Ovary (tissue), 10 donors: ENCODE measurements around the gene APOL4. TPM values are rescaled to one million over a fixed set of nuclear protein-coding genes. Genes with fewer than 3 reads are reported as not detected.
"Not testable (repeated sequence)": the region's sequence is repeated elsewhere in the genome, so short reads cannot be mapped to it uniquely, and the experiment has no call there.

ENCODE experiments used
- DNase-seq, 5 donors: peaks; one replicate each; pipeline ENCODE4 v3.0.0-alpha.2; 2019 to 2020
- H3K27ac ChIP-seq, 2 donors: fragments of 200-600 bp; one replicate each; pipeline versions ENCODE4 v1.5.1 to v1.8.0; 2019 to 2022
- H3K27me3 ChIP-seq: fragments of 200-600 bp; one replicate; pipeline ENCODE4 v1.8.0; 2022
- H3K36me3 ChIP-seq: fragments of 200-600 bp; sonication (generic); one replicate; pipeline ENCODE4 v1.5.1; 2019
- H3K4me1 ChIP-seq: one replicate; pipeline ENCODE4 v1.8.1; 2013; ENCODE audit warnings: mild to moderate bottlenecking, moderate library complexity; ENCODE audit not compliant: insufficient read depth
- H3K4me3 ChIP-seq: fragments of 200-600 bp; sonication (generic); one replicate; pipeline ENCODE4 v1.5.1; 2017
- H3K9me3 ChIP-seq, 2 donors: fragments of 200-600 bp in 1 of 2; sonication (generic) in 1 of 2; one replicate each; pipeline versions ENCODE4 v1.5.1 to v1.8.1; 2013 to 2019; ENCODE audit warnings: mild to moderate bottlenecking in 1 of 2, moderate library complexity in 1 of 2
- CTCF ChIP-seq, 3 donors: fragments of 450-650 bp in 2 of 3; fragments of 200-600 bp in 1 of 3; IDR thresholded peaks; one replicate each; pipeline versions ENCODE4 v1.5.1 to v1.8.0; 2016 to 2022; ENCODE audit warnings: antibody characterized with exemption in 3 of 3, mild to moderate bottlenecking in 1 of 3
- EP300 ChIP-seq: sonication (generic); formaldehyde crosslinking; IDR thresholded peaks from one replicate; pipeline ENCODE4 v1.6.1; 2017; ENCODE audit warnings: antibody characterized with exemption
- POLR2A ChIP-seq: fragments of 450-650 bp; IDR thresholded peaks from one replicate; pipeline ENCODE4 v1.6.1; 2017; ENCODE audit warnings: antibody characterized with exemption, mild to moderate bottlenecking, moderate library complexity
- WGBS, 3 donors: extraction: QIAGEN DNeasy Blood & Tissue Kit in 1 of 3; methylation state at CpG; one replicate each; pipeline versions ENCODE4 v1.1.5 to v1.1.7; 2013 to 2017; 5-methylcytosine and 5-hydroxymethylcytosine counted together
- intact Hi-C, 4 donors: fragments of 100-400 bp; cut with DNase I; formaldehyde crosslinking; loops; one replicate each; pipeline versions ENCODE4 v1.11.0 to v1.15.1; 2022 to 2023
- long read RNA-seq, 3 donors: library from polyadenylated mRNA in 2 of 3; unstranded in 2 of 3; transcript quantifications; one replicate each; pipeline ENCODE4 v2.0.0 and lab custom pipeline, GENCODE V29; 2021 to 2026
- polyA plus RNA-seq, 2 donors: library from polyadenylated mRNA; stranded (reverse); fragments of 200-250 nt in 1 of 2; fragments of 350-450 nt in 1 of 2; fragmentation: Illumina TruSeq in 1 of 2; extraction: RNeasy Lipid Tissue Mini Kit (QIAGEN cat#74804) in 1 of 2; gene quantifications; one replicate each; pipeline ENCODE4 v1.2.3, GENCODE V29; 2013 to 2014
- total RNA-seq, 7 donors: library from RNA; depleted of rRNA in 2 of 7; stranded (reverse); fragments of >200 nt in 2 of 7; fragmentation: NEBNext Ultra II Directional in 3 of 7; extraction: Animal tissue kit (Norgen Biotek cat#: 25700) in 3 of 7; gene quantifications; one replicate each; pipeline versions ENCODE4 v1.1.0 to v1.2.4, GENCODE V29; 2016 to 2023
- donor health status: DM: no; HTN: no; CAD: no; lungs with moderate emphysema.
- donor health status: DM: no; HTN: no; CAD: no.
- donor health status: Bipolar disorder and iron deficiency.
- donor health status: DM: yes; HTN: yes; CAD: no.
- donor health status: DM: no; HTN: no; CAD: no.
- donor health status: DM: yes; HTN: yes; CAD: no.

APOL4 gene
- total RNA-seq (10 to 100 TPM in 3 of 7 donors, 1 to 10 TPM in 2, under 1 TPM in 2; 0.31 to 18.6 (median 7.3) TPM), polyA plus RNA-seq (1 to 10 TPM; 5.6 to 8.5 TPM)
- long read RNA-seq, donor 1, partial matches to known transcripts: 59 of 72 reads
- long read RNA-seq, donor 1, other reads (novel, unspliced or antisense): 13 of 72 reads
- long read RNA-seq, donor 2: 0 reads
- long read RNA-seq, donor 3, partial matches to known transcripts: 11 of 11 reads
- long read RNA-seq, donor 3, other reads (novel, unspliced or antisense): 0 of 11 reads

- intact Hi-C loops: no loop called here
- Histone ChIP-seq H3K4me3 (no peak within 1 kb of the TSS), H3K36me3 (no peaks in the 10 kb centered on the region), H3K9me3 (no peaks in the 10 kb centered on the region), H3K27ac (peak within 1 kb of the TSS in 1 of 2 donors; percentile 68), H3K27me3 (no peaks in the 10 kb centered on the region), H3K4me1 (peaks cover 21% of the 10 kb centered on the region)
- TF ChIP-seq CTCF (IDR thresholded peaks at IDR 0.05) (no peak), POLR2A (no peak), EP300 (no peak)
- peak; percentile 82 to 90 (median 86) for DNase-seq
- WGBS, 3 donors: 16 to 31% (median 31%) methylated on average over 8 to 13 of the region's 13 CpGs
Observed at GRCh38 chr22:36201630-36202319, at the start of gene APOL4. TSS of gene APOL4 (minus strand) at chr22:36201809. CDS start at chr22:36201734, 75 bp downstream.

GRCh38 chr22:36250292-36250960 lies 48.8 kb upstream of the APOL4 start:
- H3K27me3 ChIP-seq, H3K4me3 ChIP-seq, DNase-seq, H3K36me3 ChIP-seq, H3K27ac ChIP-seq, intact Hi-C loops, H3K9me3 ChIP-seq: not testable (repeated sequence)
- WGBS, 3 donors: 89 to 93% (median 92%) methylated on average over 24 of the region's 24 CpGs
- peaks cover 11% of the 10 kb centered on the region for H3K4me1 ChIP-seq

GRCh38 chr22:36249160-36249559 lies 47.6 kb upstream of the APOL4 start:
- intact Hi-C loops: no loop called here
- Histone ChIP-seq H3K36me3 (no peaks in the 10 kb centered on the region), H3K9me3 (no peaks in the 10 kb centered on the region), H3K27me3 (no peaks in the 10 kb centered on the region), H3K4me1 (peaks cover 6% of the 10 kb centered on the region), H3K27ac (no peak overlapping the region), H3K4me3 (no peak overlapping the region)
- TF ChIP-seq CTCF (IDR thresholded peaks at IDR 0.05): no peak
- no peak for TF ChIP-seq POLR2A
- TF ChIP-seq EP300: no peak
- 90 to 95% (median 90%) methylated on average over 2 of the region's 2 CpGs for WGBS, 3 donors
- DNase-seq: no peak

GRCh38 chr22:36247955-36248354 lies 46.3 kb upstream of the APOL4 start:
- TF ChIP-seq EP300 (no peak), CTCF (IDR thresholded peaks at IDR 0.05) (no peak), POLR2A (no peak)
- no peak for DNase-seq
- Histone ChIP-seq H3K27me3 (no peaks in the 10 kb centered on the region), H3K4me3 (no peak overlapping the region), H3K27ac (no peak overlapping the region), H3K4me1 (no peaks in the 10 kb centered on the region), H3K36me3 (no peaks in the 10 kb centered on the region), H3K9me3 (no peaks in the 10 kb centered on the region)
- 53 to 76% (median 62%) methylated on average over 5 of the region's 5 CpGs for WGBS, 3 donors
- intact Hi-C loops: no loop called here

- Histone ChIP-seq H3K4me1 (no peaks in the 10 kb centered on the region), H3K27me3 (no peaks in the 10 kb centered on the region), H3K4me3 (no peak overlapping the region), H3K36me3 (no peaks in the 10 kb centered on the region), H3K9me3 (no peaks in the 10 kb centered on the region), H3K27ac (no peak overlapping the region)
- intact Hi-C loops: no loop called here
- TF ChIP-seq EP300 (no peak), POLR2A (no peak), CTCF (IDR thresholded peaks at IDR 0.05) (no peak)
- 73 to 95% (median 80%) methylated on average over 3 of the region's 3 CpGs for WGBS, 3 donors
- no peak for DNase-seq
Observed at GRCh38 chr22:36246718-36247117, 45.1 kb upstream of the APOL4 start.
